Tibial artery (tissue), 4 donors: ENCODE data around the gene ANTXR2.

ENCODE experiments used
- DNase-seq, 2 donors: peaks; one replicate each; pipeline ENCODE4 v3.0.0-alpha.2; 2019
- H3K27ac ChIP-seq, 2 donors: fragments of 200-600 bp; sonication (generic) in 1 of 2; 1 replicate in 1 of 2; 2 replicates in 1 of 2; pipeline ENCODE4 v1.5.1; 2018 to 2019; ENCODE audit warnings: mild to moderate bottlenecking in 1 of 2
- H3K27me3 ChIP-seq, 2 donors: fragments of 200-600 bp; sonication (generic) in 1 of 2; one replicate each; pipeline versions ENCODE4 v1.5.1 to v1.6.0; 2016 to 2019
- H3K36me3 ChIP-seq, 3 donors: fragments of 200-600 bp; sonication (generic) in 2 of 3; one replicate each; pipeline ENCODE4 v1.5.1; 2016 to 2019; ENCODE audit warnings: mild to moderate bottlenecking in 2 of 3
- H3K4me1 ChIP-seq, 4 donors: fragments of 200-600 bp; sonication (generic) in 2 of 4; 1 replicate in 3 of 4; 2 replicates in 1 of 4; pipeline ENCODE4 v1.5.1; 2016 to 2019
- H3K4me3 ChIP-seq, 2 donors: fragments of 200-600 bp; sonication (generic) in 1 of 2; 1 replicate in 1 of 2; 2 replicates in 1 of 2; pipeline ENCODE4 v1.5.1; 2018 to 2019; ENCODE audit warnings: mild to moderate bottlenecking in 2 of 2
- H3K9me3 ChIP-seq, 3 donors: fragments of 200-600 bp; sonication (generic) in 1 of 3; one replicate each; pipeline ENCODE4 v1.5.1; 2016 to 2019
- intact Hi-C: fragments of 100-400 bp; cut with DNase I; formaldehyde crosslinking; loops from one replicate; pipeline ENCODE4 v1.15.0; 2023; ENCODE audit warnings: low total_unique reads
- TF ChIP-seq, protein P1 (sequence below), 2 experiments: fragments of 200-600 bp in 1 of 2; fragments of 450-650 bp in 1 of 2; IDR thresholded peaks; one replicate each; pipeline ENCODE4 v1.5.1; 2017 to 2019; ENCODE audit warnings: antibody characterized with exemption in 2 of 2, mild to moderate bottlenecking in 1 of 2, moderate library complexity in 1 of 2

ANTXR2 gene

GRCh38 chr4:80054375-80054774 is 18.7 kb downstream of the ANTXR2 start:
- no peak for DNase-seq
- Histone ChIP-seq H3K27ac (no peak overlapping the region), H3K9me3 (no peaks in the 10 kb centered on the region), H3K4me1 (peaks cover 0 to 11% (median 2%) of the 10 kb centered on the region in 4 donors), H3K27me3 (no peaks in the 10 kb centered on the region), H3K4me3 (no peak overlapping the region), H3K36me3 (peaks cover 8 to 21% (median 10%) of the 10 kb centered on the region in 3 donors)
- TF ChIP-seq, protein P1, sequence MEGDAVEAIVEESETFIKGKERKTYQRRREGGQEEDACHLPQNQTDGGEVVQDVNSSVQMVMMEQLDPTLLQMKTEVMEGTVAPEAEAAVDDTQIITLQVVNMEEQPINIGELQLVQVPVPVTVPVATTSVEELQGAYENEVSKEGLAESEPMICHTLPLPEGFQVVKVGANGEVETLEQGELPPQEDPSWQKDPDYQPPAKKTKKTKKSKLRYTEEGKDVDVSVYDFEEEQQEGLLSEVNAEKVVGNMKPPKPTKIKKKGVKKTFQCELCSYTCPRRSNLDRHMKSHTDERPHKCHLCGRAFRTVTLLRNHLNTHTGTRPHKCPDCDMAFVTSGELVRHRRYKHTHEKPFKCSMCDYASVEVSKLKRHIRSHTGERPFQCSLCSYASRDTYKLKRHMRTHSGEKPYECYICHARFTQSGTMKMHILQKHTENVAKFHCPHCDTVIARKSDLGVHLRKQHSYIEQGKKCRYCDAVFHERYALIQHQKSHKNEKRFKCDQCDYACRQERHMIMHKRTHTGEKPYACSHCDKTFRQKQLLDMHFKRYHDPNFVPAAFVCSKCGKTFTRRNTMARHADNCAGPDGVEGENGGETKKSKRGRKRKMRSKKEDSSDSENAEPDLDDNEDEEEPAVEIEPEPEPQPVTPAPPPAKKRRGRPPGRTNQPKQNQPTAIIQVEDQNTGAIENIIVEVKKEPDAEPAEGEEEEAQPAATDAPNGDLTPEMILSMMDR (IDR thresholded peaks at IDR 0.05): no peak
- intact Hi-C loops: no loop called here

- no peaks in the 10 kb centered on the region for H3K27me3 ChIP-seq
- no peaks in the 10 kb centered on the region for H3K9me3 ChIP-seq
- H3K4me3 ChIP-seq: no peak overlapping the region
- TF ChIP-seq, protein P1 (IDR thresholded peaks at IDR 0.05): no peak
- H3K4me1 ChIP-seq: peaks cover 0 to 18% (median 4%) of the 10 kb centered on the region in 4 donors
- intact Hi-C loops: no loop called here
- H3K27ac ChIP-seq: no peak overlapping the region
- no peak for DNase-seq
- peaks cover 8 to 21% (median 10%) of the 10 kb centered on the region in 3 donors for H3K36me3 ChIP-seq
Measured at GRCh38 chr4:80053140-80053910, 19.7 kb downstream of the ANTXR2 start.

- DNase-seq: no peak
- Histone ChIP-seq H3K4me1 (peaks cover 0 to 36% (median 10%) of the 10 kb centered on the region in 4 donors), H3K27me3 (no peaks in the 10 kb centered on the region), H3K4me3 (no peak overlapping the region), H3K27ac (peak overlapping the region in 1 of 2 donors; percentile 60), H3K36me3 (peaks cover 6 to 19% (median 7%) of the 10 kb centered on the region in 3 donors), H3K9me3 (no peaks in the 10 kb centered on the region)
- TF ChIP-seq, protein P1 (IDR thresholded peaks at IDR 0.05): no peak
- intact Hi-C loops: no loop called here
Measured at GRCh38 chr4:80049813-80050534, 23.1 kb downstream of the ANTXR2 start.

- intact Hi-C loops: no loop called here
- Histone ChIP-seq H3K27ac (peak overlapping the region; percentile 23 to 60), H3K4me3 (no peak overlapping the region), H3K9me3 (no peaks in the 10 kb centered on the region), H3K4me1 (peaks cover 0 to 38% (median 10%) of the 10 kb centered on the region in 4 donors), H3K36me3 (peaks cover under 1 to 14% (median 4%) of the 10 kb centered on the region in 3 donors), H3K27me3 (no peaks in the 10 kb centered on the region)
- no peak for DNase-seq
- TF ChIP-seq, protein P1 (IDR thresholded peaks at IDR 0.05): no peak
Measured at GRCh38 chr4:80049402-80049801, 23.6 kb downstream of the ANTXR2 start.

GRCh38 chr4:80045786-80046185 is 27.2 kb downstream of the ANTXR2 start:
- Histone ChIP-seq H3K27ac (peak overlapping the region in 1 of 2 donors; percentile 36), H3K36me3 (peaks cover 2 to 8% (median 5%) of the 10 kb centered on the region in 3 donors), H3K27me3 (no peaks in the 10 kb centered on the region), H3K4me1 (peaks cover 0 to 46% (median 10%) of the 10 kb centered on the region in 4 donors), H3K4me3 (no peak overlapping the region), H3K9me3 (no peaks in the 10 kb centered on the region)
- intact Hi-C loops: no loop called here
- DNase-seq: no peak
- TF ChIP-seq, protein P1 (IDR thresholded peaks at IDR 0.05): no peak
